AG04449 (cell line): ENCODE measurements around the gene SYS1.

Experiments used
- CTCF ChIA-PET: fragments of 350-600 bp; formaldehyde crosslinking; extraction: SDS; loops from one replicate; lab custom pipeline; 2021; ENCODE audit warnings: antibody characterized with exemption; lab: Yijun Ruan, JAX
- POLR2A ChIA-PET: fragments of 400-600, 350-600 bp; formaldehyde crosslinking; extraction: SDS; loops from one replicate; lab custom pipeline; 2020; ENCODE audit warnings: antibody characterized with exemption, inconsistent platforms; lab: Yijun Ruan, JAX
- DNase-seq: peaks from one replicate; pipeline ENCODE4 v3.0.0-alpha.2; 2010; ENCODE audit warnings: low read depth, low spot score
- H3K4me3 ChIP-seq: 2 replicates; pipeline ENCODE4 v1.5.1; 2011; ENCODE audit warnings: low read depth, mild to moderate bottlenecking, control low read depth, low read length
- TF ChIP-seq, protein P1 (sequence below): IDR thresholded peaks from one replicate; pipeline ENCODE4 v1.5.1; 2011; ENCODE audit warnings: mild to moderate bottlenecking, moderate library complexity, low read length, control low read depth, inconsistent platforms; ENCODE audit not compliant: insufficient read depth; ENCODE audit errors: missing control alignments

The SYS1 gene

DNA sequence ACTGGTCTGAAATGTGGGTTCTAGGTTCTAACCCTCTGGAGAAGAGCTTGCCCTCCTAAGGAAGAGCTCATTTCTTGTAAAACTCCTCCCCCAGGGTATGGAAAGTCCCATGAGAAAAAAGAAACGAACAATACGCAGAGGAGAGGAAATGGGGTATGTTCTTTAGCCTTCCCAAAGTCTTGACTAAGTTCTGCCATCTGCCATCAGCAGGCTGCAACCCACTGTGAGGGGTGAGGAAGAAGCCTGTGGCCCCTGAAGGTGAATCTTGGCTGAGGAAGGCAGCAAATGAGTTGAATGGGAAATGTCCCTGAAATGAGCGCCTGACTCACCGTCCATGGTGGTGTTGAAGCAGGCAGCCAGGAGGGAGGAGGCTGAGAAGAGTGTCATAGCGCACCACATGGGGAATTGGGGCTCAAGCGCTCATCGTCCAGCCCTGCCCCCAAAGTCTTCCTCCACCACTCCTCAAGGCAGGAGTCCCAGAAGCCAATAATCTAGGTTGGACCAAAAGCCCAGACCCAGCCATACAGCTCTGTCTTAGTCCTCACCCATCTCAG, 44.5 kb upstream of the SYS1 start:
- DNase-seq: no peak
- TF ChIP-seq, protein P1, sequence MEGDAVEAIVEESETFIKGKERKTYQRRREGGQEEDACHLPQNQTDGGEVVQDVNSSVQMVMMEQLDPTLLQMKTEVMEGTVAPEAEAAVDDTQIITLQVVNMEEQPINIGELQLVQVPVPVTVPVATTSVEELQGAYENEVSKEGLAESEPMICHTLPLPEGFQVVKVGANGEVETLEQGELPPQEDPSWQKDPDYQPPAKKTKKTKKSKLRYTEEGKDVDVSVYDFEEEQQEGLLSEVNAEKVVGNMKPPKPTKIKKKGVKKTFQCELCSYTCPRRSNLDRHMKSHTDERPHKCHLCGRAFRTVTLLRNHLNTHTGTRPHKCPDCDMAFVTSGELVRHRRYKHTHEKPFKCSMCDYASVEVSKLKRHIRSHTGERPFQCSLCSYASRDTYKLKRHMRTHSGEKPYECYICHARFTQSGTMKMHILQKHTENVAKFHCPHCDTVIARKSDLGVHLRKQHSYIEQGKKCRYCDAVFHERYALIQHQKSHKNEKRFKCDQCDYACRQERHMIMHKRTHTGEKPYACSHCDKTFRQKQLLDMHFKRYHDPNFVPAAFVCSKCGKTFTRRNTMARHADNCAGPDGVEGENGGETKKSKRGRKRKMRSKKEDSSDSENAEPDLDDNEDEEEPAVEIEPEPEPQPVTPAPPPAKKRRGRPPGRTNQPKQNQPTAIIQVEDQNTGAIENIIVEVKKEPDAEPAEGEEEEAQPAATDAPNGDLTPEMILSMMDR: no peak
- ChIA-PET CTCF (interaction anchor here (0.8 to 18.8 kb wide), 45 partner anchors 10 to 458 kb away, joined by 3 to 460 read pairs (median 5); partner anchors contain the start of genes PIGT, SDC4, SYS1 and TOMM34), POLR2A (interaction anchor here (0.7 kb wide), 1 partner anchor 9 kb away, joined by 3 read pairs; no protein-coding TSS in a partner anchor)
- no peak overlapping the region for H3K4me3 ChIP-seq

DNA sequence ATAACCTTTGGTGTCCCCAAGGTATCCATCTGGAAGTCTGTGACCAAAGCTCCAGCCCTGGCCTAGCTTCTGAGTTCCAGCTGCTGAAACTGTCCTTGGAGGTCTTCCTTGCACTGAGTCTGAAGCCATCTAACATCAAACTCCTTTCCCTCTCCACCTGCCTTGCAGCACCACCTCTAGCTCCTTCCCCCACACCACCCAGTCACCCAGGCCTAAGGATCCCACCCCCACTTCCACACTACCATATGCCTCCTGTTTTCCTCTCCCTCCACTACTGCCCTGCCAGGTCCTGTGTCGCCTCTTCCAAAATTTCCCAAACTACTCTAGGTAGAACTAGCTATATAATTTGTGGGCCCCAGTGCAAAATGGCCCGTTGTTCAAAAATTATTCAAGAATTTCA, 44.0 kb upstream of the SYS1 start:
- ChIA-PET CTCF (interaction anchor here (0.6 to 18.8 kb wide), 46 partner anchors 10 to 459 kb away, joined by 3 to 460 read pairs (median 6); partner anchors contain the start of genes PIGT, RBPJL, SDC4 and SYS1), POLR2A (interaction anchor here (0.7 kb wide), 1 partner anchor 8 kb away, joined by 3 read pairs; no protein-coding TSS in a partner anchor)
- no peak overlapping the region for H3K4me3 ChIP-seq
- DNase-seq: no peak
- TF ChIP-seq, protein P1: no peak

DNA sequence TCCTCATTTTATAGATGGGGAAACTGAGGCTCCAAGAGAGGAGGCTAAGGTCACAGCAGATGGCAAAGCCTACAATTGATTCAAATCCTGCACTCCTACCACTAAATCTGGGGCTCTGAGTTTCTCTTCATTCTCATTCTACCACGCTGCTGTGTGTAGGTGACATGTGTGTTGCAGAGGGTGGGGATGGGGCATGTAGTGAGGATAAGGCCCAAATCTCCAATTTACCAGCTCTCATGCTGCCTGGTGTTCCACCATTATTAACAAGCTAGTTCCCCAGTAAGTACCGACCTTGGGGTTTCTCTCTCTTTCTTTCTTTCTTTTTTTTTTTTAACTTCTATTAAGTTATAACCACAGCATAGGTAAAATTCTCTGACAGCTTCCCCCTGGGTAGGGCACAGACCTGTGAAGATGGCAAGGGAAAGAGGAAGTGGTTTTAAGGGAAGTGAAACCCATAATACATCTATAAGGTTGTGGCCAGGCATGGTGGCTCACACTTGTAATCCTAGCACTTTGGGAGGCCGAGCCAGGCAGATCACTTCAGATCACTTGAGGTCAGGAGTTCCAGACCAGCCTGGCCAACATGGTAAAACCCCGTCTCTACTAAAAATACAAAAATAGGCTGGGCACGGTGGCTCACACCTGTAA, 41.9 kb upstream of the SYS1 start:
- DNase-seq: no peak
- H3K4me3 ChIP-seq: no peak overlapping the region
- ChIA-PET POLR2A (interaction anchor here (1.3 kb wide), 1 partner anchor 27 kb away, joined by 3 read pairs; the partner anchor contains the start of gene SDC4), CTCF (interaction anchor here (0.6 to 18.8 kb wide), 18 partner anchors 9 to 466 kb away, joined by 3 to 460 read pairs (median 4); partner anchors contain the start of gene SYS1)
- TF ChIP-seq, protein P1: no peak

GRCh38 chr20:45322952-45323383, 40.0 kb upstream of the SYS1 start:
- no peak overlapping the region for H3K4me3 ChIP-seq
- TF ChIP-seq, protein P1: no peak
- ChIA-PET CTCF (interaction anchor here (1.2 to 18.8 kb wide), 12 partner anchors 10 to 448 kb away, joined by 3 to 460 read pairs (median 11); partner anchors contain the start of gene SYS1), POLR2A (no interaction called here)
- no peak for DNase-seq

- ChIA-PET CTCF (interaction anchor here (1.2 to 18.8 kb wide), 10 partner anchors 9 to 447 kb away, joined by 3 to 460 read pairs (median 13); partner anchors contain the start of gene SYS1), POLR2A (interaction anchor here (0.6 kb wide), 1 partner anchor 48 kb away, joined by 3 read pairs; no protein-coding TSS in a partner anchor)
- TF ChIP-seq, protein P1: no peak
- H3K4me3 ChIP-seq: no peak overlapping the region
- no peak for DNase-seq
Observed at GRCh38 chr20:45323731-45324130, 39.2 kb upstream of the SYS1 start.

- no peak overlapping the region for H3K4me3 ChIP-seq
- ChIA-PET CTCF (interaction anchor here (1.1 to 18.8 kb wide), 7 partner anchors 11 to 446 kb away, joined by 4 to 460 read pairs (median 10); partner anchors contain the start of gene SYS1), POLR2A (no interaction called here)
- no peak for DNase-seq
- TF ChIP-seq, protein P1: no peak
Observed at GRCh38 chr20:45325371-45325770, 37.6 kb upstream of the SYS1 start.
